22Rv1 (cell line): ENCODE data around the gene ZNF575.

Source experiments
- ZFX ChIP-seq: fragments of 450-650 bp; IDR thresholded peaks from 2 replicates; pipeline ENCODE4 v1.6.1; 2017; ENCODE audit warnings: antibody characterized with exemption, borderline replicate concordance
- TF ChIP-seq, protein P1 (sequence below): fragments of 450-650 bp; IDR thresholded peaks from 2 replicates; pipeline ENCODE4 v1.5.1; 2017; ENCODE audit warnings: mild to moderate bottlenecking

DNA sequence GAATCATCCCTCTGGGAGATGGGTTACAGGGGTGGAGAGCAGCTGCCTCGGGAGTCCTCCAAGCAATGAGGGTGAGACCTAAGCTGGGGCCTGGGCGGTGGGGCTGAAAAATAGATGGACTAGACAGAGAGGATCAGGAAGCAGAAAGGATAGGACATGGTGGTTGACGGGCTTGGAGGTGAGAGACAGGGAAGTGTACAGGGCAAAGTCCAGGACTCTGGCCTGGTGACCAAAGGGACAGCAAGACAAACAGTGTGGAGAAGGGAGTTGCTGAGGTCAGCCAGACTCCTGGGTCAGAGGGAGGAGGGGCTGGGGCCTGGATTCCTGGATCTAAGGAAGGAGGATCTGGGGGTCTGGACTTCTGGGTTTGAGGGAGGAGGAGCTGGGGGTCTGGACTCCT lies 33.9 kb upstream of the ZNF575 start:
- TF ChIP-seq, protein P1, sequence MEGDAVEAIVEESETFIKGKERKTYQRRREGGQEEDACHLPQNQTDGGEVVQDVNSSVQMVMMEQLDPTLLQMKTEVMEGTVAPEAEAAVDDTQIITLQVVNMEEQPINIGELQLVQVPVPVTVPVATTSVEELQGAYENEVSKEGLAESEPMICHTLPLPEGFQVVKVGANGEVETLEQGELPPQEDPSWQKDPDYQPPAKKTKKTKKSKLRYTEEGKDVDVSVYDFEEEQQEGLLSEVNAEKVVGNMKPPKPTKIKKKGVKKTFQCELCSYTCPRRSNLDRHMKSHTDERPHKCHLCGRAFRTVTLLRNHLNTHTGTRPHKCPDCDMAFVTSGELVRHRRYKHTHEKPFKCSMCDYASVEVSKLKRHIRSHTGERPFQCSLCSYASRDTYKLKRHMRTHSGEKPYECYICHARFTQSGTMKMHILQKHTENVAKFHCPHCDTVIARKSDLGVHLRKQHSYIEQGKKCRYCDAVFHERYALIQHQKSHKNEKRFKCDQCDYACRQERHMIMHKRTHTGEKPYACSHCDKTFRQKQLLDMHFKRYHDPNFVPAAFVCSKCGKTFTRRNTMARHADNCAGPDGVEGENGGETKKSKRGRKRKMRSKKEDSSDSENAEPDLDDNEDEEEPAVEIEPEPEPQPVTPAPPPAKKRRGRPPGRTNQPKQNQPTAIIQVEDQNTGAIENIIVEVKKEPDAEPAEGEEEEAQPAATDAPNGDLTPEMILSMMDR: no peak
- no peak for TF ChIP-seq ZFX
